ENCODE results near the gene TNNT2. TPM values are rescaled to one million over a fixed set of nuclear protein-coding genes. Genes with fewer than 3 reads are reported as not detected.
A peak's percentile ranks its signal among the peaks of the same experiment; 100 is the strongest.

TNNT2 gene
- total and polyA plus RNA-seq, 2 of the 13 experiments (the other 11 are each of a cell fraction or from before 2014, with no cell fraction given), result 0.20 to 0.63 TPM

DNA sequence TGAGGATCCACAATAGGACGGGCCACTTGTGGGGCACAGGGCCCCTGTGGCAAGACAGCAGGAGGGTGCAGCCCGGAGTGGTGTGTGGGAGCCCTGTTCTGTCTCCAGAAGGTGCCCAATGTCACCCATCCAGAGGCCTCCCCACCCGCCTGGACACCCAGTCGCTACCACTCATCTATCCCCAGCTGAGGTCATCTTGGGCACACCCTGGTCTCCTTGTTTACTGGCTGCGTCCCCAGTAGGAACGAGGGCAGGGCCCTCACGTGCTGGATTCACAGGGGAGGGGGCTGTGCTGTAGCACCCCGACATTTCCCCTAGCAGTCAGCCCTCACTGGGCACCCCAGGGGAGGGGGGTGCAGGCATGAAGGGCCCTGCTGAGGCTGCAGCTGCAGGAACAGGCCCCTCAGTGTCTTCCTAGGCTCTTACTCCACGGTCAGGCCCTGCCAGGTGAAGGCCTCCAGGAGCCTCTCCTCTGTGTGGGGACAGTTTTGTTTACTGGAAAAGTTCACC, 2.3 kb upstream of the TNNT2 start:
- no peak for ATAC-seq
- WGBS (ENCODE audit: low lambda C conversion rate), result 86% methylated on average over 4 of the region's 9 CpGs
- H3K27ac ChIP-seq (ENCODE audit: extremely low read length, insufficient read depth, low read length), result no peak overlapping the region
- no peak for FAIRE-seq
- no peak overlapping the region for H3K4me3 ChIP-seq (replicated peaks in 1 of 3; ENCODE audit: insufficient read depth in 1 of 3, low read depth in 2 of 3, low read length in 3 of 3)
- no peaks in the 10 kb centered on the region for H3K9me3 ChIP-seq (ENCODE audit: low read length)
- in situ Hi-C loops (cut with HindIII; ENCODE audit: extremely low pct_ligation_motif_present, low pct_unique_long_range_greater_than_20kb) (loop anchor here (5.0 kb wide), 1 partner anchor 33 kb away; no protein-coding TSS in a partner anchor), intact Hi-C loops (cut with micrococcal nuclease; ENCODE audit: unreplicated experiment) (no loop called here)
- H3K79me2 ChIP-seq (ENCODE audit: insufficient read depth, low read length), result no peaks in the 10 kb centered on the region
- H3K27me3 ChIP-seq (ENCODE audit: control insufficient read depth in 1 of 2, insufficient read depth in 2 of 2, low read length in 2 of 2), result peaks cover 0 to 15% of the 10 kb centered on the region in 2 experiments; a peak in 2 of 5 replicates
- no peak for DNase-seq (ENCODE audit: low spot score)
- H3K36me3 ChIP-seq (replicated peaks in 1 of 2; ENCODE audit: control insufficient read depth in 1 of 2, insufficient read depth in 2 of 2, low read length in 2 of 2), result peaks cover 2 to 13% of the 10 kb centered on the region in 2 experiments; a peak in 3 of 5 replicates
- no peaks in the 10 kb centered on the region for H4K20me1 ChIP-seq (ENCODE audit: insufficient read depth, low read length)
- H3K4me1 ChIP-seq (ENCODE audit: insufficient read depth, low read length), result no peaks in the 10 kb centered on the region
- ChIA-PET CTCF (ENCODE audit: low intra/inter-chr PET ratio, low total read pairs) (no interaction called here), POLR2A (interaction anchor here (4.1 kb wide), 1 partner anchor 26 kb away, joined by 16 read pairs; no protein-coding TSS in a partner anchor)
- H2AFZ ChIP-seq (ENCODE audit: low read length), result no peak overlapping the region
- H3K9ac ChIP-seq (ENCODE audit: insufficient read depth, low read depth, low read length), result no peak overlapping the region
- BruUV-seq (replicated peaks), result no TSS peak
- H3K4me2 ChIP-seq (ENCODE audit: low read depth, low read length), result no peak overlapping the region
- TF ChIP-seq ZNF432 (CRISPR knock-in tag; IDR thresholded peaks at IDR 0.05; ENCODE audit: borderline replicate concordance) (no peak), SSRP1 (CRISPR knock-in tag; IDR thresholded peaks at IDR 0.05) (no peak), MED1 (CRISPR knock-in tag; IDR thresholded peaks at IDR 0.05) (no peak), ZNF232 (CRISPR knock-in tag; IDR thresholded peaks at IDR 0.05; ENCODE audit: borderline replicate concordance) (no peak), YEATS4 (CRISPR knock-in tag; IDR thresholded peaks at IDR 0.05; ENCODE audit: borderline replicate concordance) (no peak), PRPF4 (IDR thresholded peaks at IDR 0.05; ENCODE audit: low read depth, low read length, poor library complexity, severe bottlenecking) (no peak), ZNF709 (CRISPR knock-in tag; IDR thresholded peaks at IDR 0.05) (no peak), FOXA3 (CRISPR knock-in tag; IDR thresholded peaks at IDR 0.05) (no peak), PHF20 (CRISPR knock-in tag; IDR thresholded peaks at IDR 0.05) (no peak), ZNF619 (CRISPR knock-in tag; IDR thresholded peaks at IDR 0.05) (no peak), STAT5B (CRISPR knock-in tag; IDR thresholded peaks at IDR 0.05) (no peak), AGO1 (IDR thresholded peaks at IDR 0.05; ENCODE audit: low read depth, low read length, poor library complexity, severe bottlenecking) (peak; percentile 72), NKX3-1 (CRISPR knock-in tag; IDR thresholded peaks at IDR 0.05) (no peak), RXRA (CRISPR knock-in tag; IDR thresholded peaks at IDR 0.05) (no peak), ZSCAN31 (CRISPR knock-in tag; IDR thresholded peaks at IDR 0.05; ENCODE audit: low read depth) (no peak), LCORL (IDR thresholded peaks at IDR 0.05) (no peak), LCORL (CRISPR knock-in tag; IDR thresholded peaks at IDR 0.05) (no peak), NONO (IDR thresholded peaks at IDR 0.05) (no peak), NONO (CRISPR knock-in tag; conservative IDR thresholded peaks at IDR 0.05) (no peak), SNRNP70 (IDR thresholded peaks at IDR 0.05; ENCODE audit: low read depth, low read length) (no peak)
- TF ChIP-seq, protein P1, sequence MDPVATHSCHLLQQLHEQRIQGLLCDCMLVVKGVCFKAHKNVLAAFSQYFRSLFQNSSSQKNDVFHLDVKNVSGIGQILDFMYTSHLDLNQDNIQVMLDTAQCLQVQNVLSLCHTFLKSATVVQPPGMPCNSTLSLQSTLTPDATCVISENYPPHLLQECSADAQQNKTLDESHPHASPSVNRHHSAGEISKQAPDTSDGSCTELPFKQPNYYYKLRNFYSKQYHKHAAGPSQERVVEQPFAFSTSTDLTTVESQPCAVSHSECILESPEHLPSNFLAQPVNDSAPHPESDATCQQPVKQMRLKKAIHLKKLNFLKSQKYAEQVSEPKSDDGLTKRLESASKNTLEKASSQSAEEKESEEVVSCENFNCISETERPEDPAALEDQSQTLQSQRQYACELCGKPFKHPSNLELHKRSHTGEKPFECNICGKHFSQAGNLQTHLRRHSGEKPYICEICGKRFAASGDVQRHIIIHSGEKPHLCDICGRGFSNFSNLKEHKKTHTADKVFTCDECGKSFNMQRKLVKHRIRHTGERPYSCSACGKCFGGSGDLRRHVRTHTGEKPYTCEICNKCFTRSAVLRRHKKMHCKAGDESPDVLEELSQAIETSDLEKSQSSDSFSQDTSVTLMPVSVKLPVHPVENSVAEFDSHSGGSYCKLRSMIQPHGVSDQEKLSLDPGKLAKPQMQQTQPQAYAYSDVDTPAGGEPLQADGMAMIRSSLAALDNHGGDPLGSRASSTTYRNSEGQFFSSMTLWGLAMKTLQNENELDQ (CRISPR knock-in tag; IDR thresholded peaks at IDR 0.05; ENCODE audit: borderline replicate concordance), result no peak
- TF ChIP-seq, protein P2, sequence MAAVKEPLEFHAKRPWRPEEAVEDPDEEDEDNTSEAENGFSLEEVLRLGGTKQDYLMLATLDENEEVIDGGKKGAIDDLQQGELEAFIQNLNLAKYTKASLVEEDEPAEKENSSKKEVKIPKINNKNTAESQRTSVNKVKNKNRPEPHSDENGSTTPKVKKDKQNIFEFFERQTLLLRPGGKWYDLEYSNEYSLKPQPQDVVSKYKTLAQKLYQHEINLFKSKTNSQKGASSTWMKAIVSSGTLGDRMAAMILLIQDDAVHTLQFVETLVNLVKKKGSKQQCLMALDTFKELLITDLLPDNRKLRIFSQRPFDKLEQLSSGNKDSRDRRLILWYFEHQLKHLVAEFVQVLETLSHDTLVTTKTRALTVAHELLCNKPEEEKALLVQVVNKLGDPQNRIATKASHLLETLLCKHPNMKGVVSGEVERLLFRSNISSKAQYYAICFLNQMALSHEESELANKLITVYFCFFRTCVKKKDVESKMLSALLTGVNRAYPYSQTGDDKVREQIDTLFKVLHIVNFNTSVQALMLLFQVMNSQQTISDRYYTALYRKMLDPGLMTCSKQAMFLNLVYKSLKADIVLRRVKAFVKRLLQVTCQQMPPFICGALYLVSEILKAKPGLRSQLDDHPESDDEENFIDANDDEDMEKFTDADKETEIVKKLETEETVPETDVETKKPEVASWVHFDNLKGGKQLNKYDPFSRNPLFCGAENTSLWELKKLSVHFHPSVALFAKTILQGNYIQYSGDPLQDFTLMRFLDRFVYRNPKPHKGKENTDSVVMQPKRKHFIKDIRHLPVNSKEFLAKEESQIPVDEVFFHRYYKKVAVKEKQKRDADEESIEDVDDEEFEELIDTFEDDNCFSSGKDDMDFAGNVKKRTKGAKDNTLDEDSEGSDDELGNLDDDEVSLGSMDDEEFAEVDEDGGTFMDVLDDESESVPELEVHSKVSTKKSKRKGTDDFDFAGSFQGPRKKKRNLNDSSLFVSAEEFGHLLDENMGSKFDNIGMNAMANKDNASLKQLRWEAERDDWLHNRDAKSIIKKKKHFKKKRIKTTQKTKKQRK (IDR thresholded peaks at IDR 0.05; ENCODE audit: low read length), result no peak
